MCF 10A (cell line): Measurements from ENCODE around the gene EFCC1. TPM values are rescaled to one million over a fixed set of nuclear protein-coding genes. Genes with fewer than 3 reads are reported as not detected.

Experiments used
- BruUV-seq: library from RNA; stranded (reverse); fragments of 400-500 nt; replicated peaks from 2 replicates; lab custom pipeline; 2021; lab: Mats Ljungman, UMichigan
- CTCF ChIA-PET: fragments of 300-600 bp; sonication (Branson Sonifier 250); formaldehyde crosslinking; extraction: SDS; loops from one replicate; lab custom pipeline; 2021; ENCODE audit warnings: antibody characterized with exemption, inconsistent platforms; lab: Yijun Ruan, JAX
- POLR2A ChIA-PET: fragments of 300-600, 350-650 bp; sonication (Branson Sonifier 250); formaldehyde crosslinking; extraction: SDS; loops from one replicate; lab custom pipeline; 2020; ENCODE audit warnings: antibody characterized with exemption, inconsistent platforms; lab: Yijun Ruan, JAX
- DNase-seq: peaks from one replicate; pipeline ENCODE4 v3.0.0-alpha.2; 2018; ENCODE audit not compliant: unreplicated experiment
- H3K27ac Mint-ChIP-seq: one replicate; pipeline ENCODE4 v1.8.0; 2022; ENCODE audit warnings: mild to moderate bottlenecking, low read depth, mixed read lengths; ENCODE audit not compliant: unreplicated experiment
- H3K27me3 Mint-ChIP-seq: one replicate; pipeline ENCODE4 v1.8.0; 2022; ENCODE audit warnings: mixed read lengths; ENCODE audit not compliant: insufficient read depth, unreplicated experiment
- H3K36me3 Mint-ChIP-seq: one replicate; pipeline ENCODE4 v1.8.0; 2022; ENCODE audit warnings: mild to moderate bottlenecking, moderate library complexity, mixed read lengths; ENCODE audit not compliant: insufficient read depth, unreplicated experiment
- H3K4me1 Mint-ChIP-seq: one replicate; pipeline ENCODE4 v1.8.0; 2022; ENCODE audit warnings: mixed read lengths; ENCODE audit not compliant: insufficient read depth, unreplicated experiment
- H3K4me3 Mint-ChIP-seq: one replicate; pipeline ENCODE4 v1.8.0; 2022; ENCODE audit warnings: mild to moderate bottlenecking, moderate library complexity, mixed read lengths; ENCODE audit not compliant: unreplicated experiment
- H3K9me3 Mint-ChIP-seq: one replicate; pipeline ENCODE4 v1.8.0; 2022; ENCODE audit warnings: mixed read lengths; ENCODE audit not compliant: unreplicated experiment
- CTCF ChIP-seq: fragments of 200-600 bp; IDR thresholded peaks from one replicate; pipeline ENCODE4 v1.8.0; 2022; ENCODE audit warnings: antibody characterized with exemption, mild to moderate bottlenecking; ENCODE audit not compliant: unreplicated experiment
- intact Hi-C: fragments of 100-400 bp; cut with micrococcal nuclease; formaldehyde crosslinking; loops from 2 replicates; pipeline ENCODE4 v1.14.1; 2022
- total RNA-seq: library from RNA; stranded (reverse); gene quantifications from 2 replicates; pipeline ENCODE4 v1.2.3, GENCODE V29; 2022

The EFCC1 gene
- total RNA-seq, 1 experiment from 2014 or later = not detected

- Mint-ChIP-seq H3K4me1 (no peaks in the 10 kb centered on the region), H3K27me3 (no peaks in the 10 kb centered on the region), H3K36me3 (no peaks in the 10 kb centered on the region), H3K27ac (no peak overlapping the region), H3K4me3 (no peak overlapping the region), H3K9me3 (no peaks in the 10 kb centered on the region)
- CTCF ChIA-PET = interaction anchor here (0.5 to 4.6 kb wide), 7 partner anchors 8 to 288 kb away, joined by 3 to 27 read pairs (median 4); no protein-coding TSS in a partner anchor
- intact Hi-C loops = no loop called here
- POLR2A ChIA-PET = interaction anchor here (1.0 kb wide), 1 partner anchor 8 kb away, joined by 3 read pairs; no protein-coding TSS in a partner anchor
- no peak for DNase-seq
- no TSS peak for BruUV-seq
- TF ChIP-seq CTCF = no peak
Measured at GRCh38 chr3:129014793-129015345, 13.8 kb downstream of the EFCC1 start.

DNA sequence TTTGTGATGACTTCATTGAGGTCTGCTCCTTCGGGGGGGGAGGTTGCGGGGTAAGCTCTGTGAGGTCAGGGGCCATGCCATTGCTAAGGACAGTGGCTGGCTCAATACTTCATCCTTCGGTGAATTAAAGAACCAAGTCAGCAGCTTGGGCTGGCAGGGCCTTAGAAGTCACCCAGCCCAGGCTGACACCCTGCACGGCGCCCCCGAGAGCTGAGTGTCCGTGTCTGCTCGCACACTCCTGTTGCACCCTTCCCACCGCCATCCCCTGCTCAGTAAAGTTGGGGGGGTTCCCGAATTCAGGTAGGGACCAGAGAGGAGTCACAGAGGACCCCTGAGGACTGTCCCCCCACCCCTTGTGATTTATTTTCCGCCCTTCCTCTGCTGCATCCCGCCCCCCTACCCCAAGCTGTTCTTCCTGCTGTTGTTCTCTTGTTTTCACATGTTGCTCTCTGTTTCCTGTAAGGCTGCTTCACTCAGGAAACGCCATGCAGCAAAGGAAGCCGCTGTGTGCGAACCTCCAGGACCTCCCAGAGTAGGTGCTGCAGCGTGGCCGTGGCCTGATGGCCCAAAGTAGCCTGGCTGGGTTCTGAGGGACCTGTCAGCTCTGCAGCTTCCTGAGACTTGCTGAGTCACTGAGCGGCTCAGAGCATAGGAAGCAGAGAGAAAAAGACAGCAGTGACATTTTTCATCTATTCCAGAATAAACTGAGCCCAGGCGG is 14.4 kb downstream of the EFCC1 start:
- DNase-seq = no peak

GRCh38 chr3:129016356-129016719 is 15.2 kb downstream of the EFCC1 start:
- intact Hi-C loops = loop anchor here (2.0 kb wide), 1 partner anchor 46 kb away; no protein-coding TSS in a partner anchor
- peak; percentile 25 for DNase-seq
- no peak overlapping the region for H3K4me3 Mint-ChIP-seq
- no TSS peak for BruUV-seq
- ChIA-PET CTCF (interaction anchor here (0.7 to 4.6 kb wide), 9 partner anchors 9 to 300 kb away, joined by 3 to 27 read pairs (median 4); no protein-coding TSS in a partner anchor), POLR2A (interaction anchor here (0.5 to 2.0 kb wide), 3 partner anchors 10 to 145 kb away, joined by 3 to 6 read pairs (median 3); no protein-coding TSS in a partner anchor)
- no peak for TF ChIP-seq CTCF
- H3K27ac Mint-ChIP-seq = no peak overlapping the region
- no peaks in the 10 kb centered on the region for H3K9me3 Mint-ChIP-seq
- H3K36me3 Mint-ChIP-seq = no peaks in the 10 kb centered on the region
- H3K27me3 Mint-ChIP-seq = no peaks in the 10 kb centered on the region
- H3K4me1 Mint-ChIP-seq = no peaks in the 10 kb centered on the region

More for the DNA sequence above, 14.4 kb downstream of the EFCC1 start:
- H3K27me3 Mint-ChIP-seq = no peaks in the 10 kb centered on the region
- no peaks in the 10 kb centered on the region for H3K4me1 Mint-ChIP-seq
- no peak overlapping the region for H3K27ac Mint-ChIP-seq
- CTCF ChIA-PET = interaction anchor here (0.5 to 4.6 kb wide), 9 partner anchors 8 to 287 kb away, joined by 3 to 27 read pairs (median 4); no protein-coding TSS in a partner anchor
- H3K36me3 Mint-ChIP-seq = no peaks in the 10 kb centered on the region
- TF ChIP-seq CTCF = no peak
- no TSS peak for BruUV-seq
- intact Hi-C loops = loop anchor here (2.0 kb wide), 1 partner anchor 45 kb away; no protein-coding TSS in a partner anchor
- H3K9me3 Mint-ChIP-seq = no peaks in the 10 kb centered on the region
- POLR2A ChIA-PET = interaction anchor here (2.0 kb wide), 1 partner anchor 11 kb away, joined by 6 read pairs; no protein-coding TSS in a partner anchor
- H3K4me3 Mint-ChIP-seq = no peak overlapping the region
